GM12872 (cell line): ENCODE data around the gene LRRC45.

Source experiments
- CTCF ChIP-seq: IDR thresholded peaks from 3 replicates; pipeline ENCODE4 v1.5.1; 2011; ENCODE audit warnings: low read depth, mild to moderate bottlenecking, low read length, moderate library complexity; ENCODE audit not compliant: insufficient read depth

Gene LRRC45

GRCh38 chr17:82031885-82032627 is 9.0 kb downstream of the LRRC45 start:
- no peak for TF ChIP-seq CTCF

GRCh38 chr17:82033359-82034085 is 10.4 kb downstream of the LRRC45 start:
- TF ChIP-seq CTCF, result no peak

- no peak for TF ChIP-seq CTCF
These were observed 11.4 kb downstream of the LRRC45 start for GRCh38 chr17:82034371-82035011.

GRCh38 chr17:82035488-82035887 is 12.4 kb downstream of the LRRC45 start:
- TF ChIP-seq CTCF, result no peak

GRCh38 chr17:82035956-82036633 is 13.0 kb downstream of the LRRC45 start:
- no peak for TF ChIP-seq CTCF

GRCh38 chr17:82036634-82037091 is 13.6 kb downstream of the LRRC45 start:
- no peak for TF ChIP-seq CTCF
